Upper lobe of left lung (tissue), 6 donors: Measurements from ENCODE around the gene IQSEC1. TPM values are rescaled to one million over a fixed set of nuclear protein-coding genes. Genes with fewer than 3 reads are reported as not detected.
A peak's percentile ranks its signal among the peaks of the same experiment; 100 is the strongest.

Experiments
- ATAC-seq, 2 donors: fragments of 200-7000 bp; cut with Tn5 transposase; one replicate each; pipeline ENCODE4 v1.9.1; 2022; ENCODE audit warnings: mild to moderate bottlenecking in 2 of 2, moderate library complexity in 2 of 2; ENCODE audit not compliant: low FRiP score in 2 of 2
- DNase-seq, 2 donors: peaks; one replicate each; pipeline ENCODE4 v3.0.0-alpha.2; 2019 to 2020
- H3K27ac ChIP-seq, 4 donors: fragments of 200-600 bp; sonication (generic); one replicate each; pipeline ENCODE4 v1.5.1; 2016 to 2019
- H3K27me3 ChIP-seq, 4 donors: fragments of 200-600 bp; sonication (generic); one replicate each; pipeline ENCODE4 v1.5.1; 2017 to 2019
- H3K36me3 ChIP-seq, 4 donors: fragments of 200-600 bp; sonication (generic); one replicate each; pipeline ENCODE4 v1.5.1; 2016 to 2019
- H3K4me1 ChIP-seq, 4 donors: fragments of 200-600 bp; sonication (generic); one replicate each; pipeline ENCODE4 v1.5.1; 2018 to 2019
- H3K4me3 ChIP-seq, 4 donors: fragments of 200-600 bp; sonication (generic); one replicate each; pipeline ENCODE4 v1.5.1; 2017 to 2019; ENCODE audit warnings: mild to moderate bottlenecking in 2 of 4, moderate library complexity in 1 of 4
- H3K9me3 ChIP-seq, 4 donors: fragments of 200-600 bp; sonication (generic); one replicate each; pipeline ENCODE4 v1.5.1; 2018 to 2019
- EP300 ChIP-seq, 4 donors: sonication (generic); formaldehyde crosslinking; IDR thresholded peaks; one replicate each; pipeline ENCODE4 v1.5.1; 2017; ENCODE audit warnings: antibody characterized with exemption in 4 of 4, control low read depth in 2 of 4
- POLR2A ChIP-seq, 4 donors: fragments of 450-650 bp; IDR thresholded peaks; one replicate each; pipeline ENCODE4 v1.5.1; 2016 to 2017; ENCODE audit warnings: antibody characterized with exemption in 4 of 4, mild to moderate bottlenecking in 2 of 4
- POLR2AphosphoS5 ChIP-seq, 2 donors: sonication (generic); formaldehyde crosslinking; IDR thresholded peaks; one replicate each; pipeline ENCODE4 v1.5.1; 2017; ENCODE audit warnings: antibody characterized with exemption in 2 of 2
- WGBS, 2 donors: methylation state at CpG; one replicate each; pipeline ENCODE4 v1.1.5; 2017 to 2018; 5-methylcytosine and 5-hydroxymethylcytosine counted together
- total RNA-seq, 6 donors: library from RNA; depleted of rRNA in 4 of 6; stranded (reverse); fragments of >200 nt in 4 of 6; gene quantifications; one replicate each; pipeline versions ENCODE4 v1.1.0 to v1.2.1, GENCODE V29; 2016 to 2021
- TF ChIP-seq, protein P1 (sequence below), 6 experiments: fragments of 450-650 bp in 4 of 6; fragments of 200-600 bp in 2 of 6; sonication (generic) in 2 of 6; IDR thresholded peaks; one replicate each; pipeline ENCODE4 v1.5.1; 2016 to 2019; ENCODE audit warnings: antibody characterized with exemption in 6 of 6
- donor health status: DM: no; HTN: no; CAD: no; lungs with moderate emphysema.
- donor health status: DM: no; HTN: yes; CAD: no; lungs with severe emphysema.

IQSEC1 gene
- total RNA-seq, 6 donors from 2014 or later = 51.1 to 105 (median 81.0) TPM

DNA sequence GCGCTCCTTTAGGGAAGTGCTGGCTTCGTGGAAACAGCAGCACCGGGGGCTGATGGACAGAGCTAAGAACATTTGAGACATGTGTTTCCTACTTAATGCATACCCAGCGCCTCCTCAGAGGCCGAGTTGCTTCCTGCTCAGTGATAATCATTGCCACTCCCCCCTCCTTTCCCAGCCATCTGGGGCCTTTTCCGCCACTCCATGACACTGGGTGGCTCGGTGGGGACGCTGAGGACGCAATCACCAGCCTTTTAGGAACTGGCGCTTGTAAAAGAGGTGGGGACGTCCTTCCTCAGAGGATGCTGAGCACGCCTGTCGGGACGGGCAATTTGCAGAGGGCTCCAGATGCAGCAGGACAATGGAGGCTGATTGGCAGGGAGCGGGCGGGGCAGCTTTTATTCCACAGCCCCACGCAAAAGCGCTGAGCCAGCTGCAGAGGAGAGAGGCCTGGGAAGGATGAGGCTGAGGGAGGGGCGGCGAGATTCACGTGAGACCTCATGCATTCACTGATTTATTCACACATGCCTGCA, 22.2 kb upstream of the IQSEC1 start:
- Histone ChIP-seq H3K27ac (no peak overlapping the region), H3K9me3 (no peaks in the 10 kb centered on the region), H3K4me3 (no peak overlapping the region), H3K36me3 (no peaks in the 10 kb centered on the region), H3K27me3 (no peaks in the 10 kb centered on the region), H3K4me1 (peaks cover 0 to 7% (median 5%) of the 10 kb centered on the region in 4 donors)
- DNase-seq = no peak
- 29 to 31% methylated on average over 16 to 21 of the region's 21 CpGs for WGBS, 2 donors
- TF ChIP-seq EP300 (IDR thresholded peaks at IDR 0.05) (no peak), POLR2AphosphoS5 (IDR thresholded peaks at IDR 0.05) (no peak), POLR2A (IDR thresholded peaks at IDR 0.05) (no peak)
- TF ChIP-seq, protein P1, sequence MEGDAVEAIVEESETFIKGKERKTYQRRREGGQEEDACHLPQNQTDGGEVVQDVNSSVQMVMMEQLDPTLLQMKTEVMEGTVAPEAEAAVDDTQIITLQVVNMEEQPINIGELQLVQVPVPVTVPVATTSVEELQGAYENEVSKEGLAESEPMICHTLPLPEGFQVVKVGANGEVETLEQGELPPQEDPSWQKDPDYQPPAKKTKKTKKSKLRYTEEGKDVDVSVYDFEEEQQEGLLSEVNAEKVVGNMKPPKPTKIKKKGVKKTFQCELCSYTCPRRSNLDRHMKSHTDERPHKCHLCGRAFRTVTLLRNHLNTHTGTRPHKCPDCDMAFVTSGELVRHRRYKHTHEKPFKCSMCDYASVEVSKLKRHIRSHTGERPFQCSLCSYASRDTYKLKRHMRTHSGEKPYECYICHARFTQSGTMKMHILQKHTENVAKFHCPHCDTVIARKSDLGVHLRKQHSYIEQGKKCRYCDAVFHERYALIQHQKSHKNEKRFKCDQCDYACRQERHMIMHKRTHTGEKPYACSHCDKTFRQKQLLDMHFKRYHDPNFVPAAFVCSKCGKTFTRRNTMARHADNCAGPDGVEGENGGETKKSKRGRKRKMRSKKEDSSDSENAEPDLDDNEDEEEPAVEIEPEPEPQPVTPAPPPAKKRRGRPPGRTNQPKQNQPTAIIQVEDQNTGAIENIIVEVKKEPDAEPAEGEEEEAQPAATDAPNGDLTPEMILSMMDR (IDR thresholded peaks at IDR 0.05) = no peak
- no peak for ATAC-seq

DNA sequence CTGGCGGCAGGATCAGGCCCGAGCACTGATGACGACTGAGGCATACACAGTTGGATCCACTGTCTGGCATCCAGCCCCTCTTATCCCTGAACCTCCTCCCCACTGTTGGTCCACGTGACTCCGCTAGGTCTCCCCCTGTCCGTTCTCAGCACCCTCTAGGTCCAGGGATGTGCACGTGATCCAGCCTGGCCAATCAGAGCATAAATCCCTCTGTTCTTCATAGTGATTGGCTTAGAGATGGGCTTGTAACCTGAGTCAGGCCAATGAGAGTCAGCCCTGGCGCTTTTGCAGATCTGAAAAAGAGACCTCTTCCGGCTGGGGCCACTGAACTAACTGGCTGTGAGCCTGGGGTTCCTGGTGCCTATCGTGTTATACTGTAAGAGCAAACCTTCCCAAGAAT, 20.5 kb upstream of the IQSEC1 start:
- TF ChIP-seq EP300 (IDR thresholded peaks at IDR 0.05) (no peak), POLR2A (IDR thresholded peaks at IDR 0.05) (no peak), POLR2AphosphoS5 (IDR thresholded peaks at IDR 0.05) (no peak)
- TF ChIP-seq, protein P1 (IDR thresholded peaks at IDR 0.05) = no peak
- ATAC-seq = no peak
- no peaks in the 10 kb centered on the region for H3K36me3 ChIP-seq
- peaks cover 0 to 7% (median 5%) of the 10 kb centered on the region in 4 donors for H3K4me1 ChIP-seq
- WGBS, 2 donors = 73 to 87% methylated on average over 10 of the region's 10 CpGs
- H3K27ac ChIP-seq = no peak overlapping the region
- no peaks in the 10 kb centered on the region for H3K27me3 ChIP-seq
- DNase-seq = no peak
- H3K9me3 ChIP-seq = no peaks in the 10 kb centered on the region
- no peak overlapping the region for H3K4me3 ChIP-seq

DNA sequence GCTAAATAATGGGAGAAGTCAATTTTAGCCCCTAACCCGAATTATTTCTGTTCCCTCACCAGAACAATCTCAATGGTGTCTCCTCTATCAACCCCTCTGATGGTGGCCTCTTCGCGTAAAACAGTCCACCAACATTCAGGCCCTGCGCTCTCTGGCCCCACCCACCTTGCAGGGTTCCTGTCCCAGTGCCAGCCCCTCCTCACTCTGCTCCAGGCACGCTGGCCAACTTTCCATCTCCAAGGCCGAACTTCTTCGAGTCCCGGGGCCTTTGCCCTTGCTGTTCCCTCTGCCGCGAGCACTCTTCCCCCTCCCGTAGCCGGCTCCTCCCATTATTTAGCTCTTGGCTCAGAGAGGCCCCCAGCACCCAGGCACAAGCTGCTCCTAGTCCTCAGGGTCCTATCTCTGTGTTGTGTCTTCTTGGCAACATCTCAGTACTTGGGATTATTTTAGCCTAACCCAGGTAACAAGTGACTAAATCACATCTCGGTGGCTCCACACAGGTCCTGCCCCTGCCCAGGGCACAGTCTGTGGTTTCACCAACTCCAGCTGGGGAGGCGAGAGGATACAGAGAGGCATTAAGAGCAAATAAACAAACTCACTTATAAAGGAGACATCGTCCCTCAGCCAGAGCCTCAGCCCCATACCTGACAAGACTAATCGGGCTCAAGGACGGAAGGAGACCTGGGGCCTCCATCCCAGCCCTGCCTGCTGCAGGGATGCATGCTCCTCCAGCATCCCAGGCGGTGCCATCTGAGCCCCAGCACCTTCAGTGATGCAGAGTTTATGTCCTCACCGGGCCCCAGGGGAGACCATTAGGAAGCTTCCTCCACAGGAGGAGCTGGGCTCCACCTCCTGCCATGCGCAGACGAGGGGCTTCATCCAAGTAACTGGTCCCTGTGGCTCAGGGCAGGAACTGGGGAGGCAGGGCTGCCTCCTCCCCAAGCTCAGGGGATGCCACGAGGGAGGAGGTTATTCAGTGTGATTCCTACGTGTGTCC, 19.7 kb upstream of the IQSEC1 start:
- no peak overlapping the region for H3K4me3 ChIP-seq
- no peak for DNase-seq

DNA sequence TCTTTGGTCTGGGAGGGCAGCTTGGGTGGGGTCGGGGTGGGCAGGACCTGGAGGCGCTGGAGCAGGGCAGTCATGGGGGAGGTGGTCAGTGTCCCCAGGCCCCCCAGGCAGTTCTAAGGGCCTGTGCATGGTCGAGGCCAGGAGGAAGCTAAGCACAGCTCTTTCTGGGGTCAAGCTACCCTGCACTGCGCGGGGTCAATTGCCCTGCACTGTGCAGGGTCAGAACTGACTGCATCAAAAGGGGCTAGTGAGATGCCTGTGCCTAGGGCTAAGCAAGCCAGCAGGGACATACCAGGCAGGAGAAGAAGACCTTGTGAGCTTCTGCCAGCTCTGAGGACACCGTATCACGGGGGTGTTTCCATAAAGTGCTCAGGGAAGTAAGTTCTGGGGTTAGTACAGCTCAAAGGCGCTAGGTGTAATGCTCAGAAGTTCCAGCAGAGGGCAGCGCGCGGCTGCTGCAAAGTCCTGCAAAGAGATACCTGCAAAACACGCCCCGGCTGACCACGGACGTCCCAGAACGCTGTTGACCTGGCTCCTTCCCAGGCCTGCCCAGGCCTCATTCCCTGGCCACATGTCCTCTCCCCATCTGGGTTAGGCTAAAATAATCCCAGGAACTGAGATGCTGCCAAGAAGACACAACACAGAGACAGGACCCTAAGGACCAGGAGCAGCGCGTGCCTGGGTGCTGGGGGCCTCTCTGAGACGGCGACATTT, 18.8 kb upstream of the IQSEC1 start:
- peaks cover 0 to 7% (median 5%) of the 10 kb centered on the region in 4 donors for H3K4me1 ChIP-seq
- 28 to 36% methylated on average over 16 to 19 of the region's 20 CpGs for WGBS, 2 donors
- no peak overlapping the region for H3K27ac ChIP-seq
- no peaks in the 10 kb centered on the region for H3K36me3 ChIP-seq
- TF ChIP-seq POLR2AphosphoS5 (IDR thresholded peaks at IDR 0.05) (no peak), EP300 (IDR thresholded peaks at IDR 0.05) (no peak), POLR2A (IDR thresholded peaks at IDR 0.05) (no peak)
- TF ChIP-seq, protein P1 (IDR thresholded peaks at IDR 0.05) = peak; percentile 90 to 98 (median 92)
- no peaks in the 10 kb centered on the region for H3K9me3 ChIP-seq
- peak in 1 of 2 donors; percentile 90 for DNase-seq
- peak; percentile 81 to 85 for ATAC-seq
- H3K4me3 ChIP-seq = no peak overlapping the region
- H3K27me3 ChIP-seq = no peaks in the 10 kb centered on the region

More for the DNA sequence above, 19.7 kb upstream of the IQSEC1 start:
- no peaks in the 10 kb centered on the region for H3K36me3 ChIP-seq
- ATAC-seq = no peak
- H3K4me1 ChIP-seq = peaks cover 0 to 7% (median 5%) of the 10 kb centered on the region in 4 donors
- 78 to 82% methylated on average over 19 to 23 of the region's 23 CpGs for WGBS, 2 donors
- no peaks in the 10 kb centered on the region for H3K27me3 ChIP-seq
- no peak overlapping the region for H3K27ac ChIP-seq
- no peaks in the 10 kb centered on the region for H3K9me3 ChIP-seq
- TF ChIP-seq, protein P1 (IDR thresholded peaks at IDR 0.05) = no peak
